NT2/D1 (cell line): Measurements from ENCODE around the gene EIF4E1B.

Experiments used
- SUZ12 ChIP-seq: IDR thresholded peaks from 2 replicates; pipeline ENCODE4 v1.6.1; 2011; ENCODE audit not compliant: insufficient read length, insufficient read depth; ENCODE audit errors: extremely low read depth
- YY1 ChIP-seq: IDR thresholded peaks from 2 replicates; pipeline ENCODE4 v1.6.1; 2011; ENCODE audit not compliant: insufficient read length, insufficient read depth
- ZNF274 ChIP-seq: IDR thresholded peaks from 2 replicates; pipeline ENCODE4 v1.6.1; 2011; ENCODE audit warnings: mild to moderate bottlenecking, low read depth, low read length

DNA sequence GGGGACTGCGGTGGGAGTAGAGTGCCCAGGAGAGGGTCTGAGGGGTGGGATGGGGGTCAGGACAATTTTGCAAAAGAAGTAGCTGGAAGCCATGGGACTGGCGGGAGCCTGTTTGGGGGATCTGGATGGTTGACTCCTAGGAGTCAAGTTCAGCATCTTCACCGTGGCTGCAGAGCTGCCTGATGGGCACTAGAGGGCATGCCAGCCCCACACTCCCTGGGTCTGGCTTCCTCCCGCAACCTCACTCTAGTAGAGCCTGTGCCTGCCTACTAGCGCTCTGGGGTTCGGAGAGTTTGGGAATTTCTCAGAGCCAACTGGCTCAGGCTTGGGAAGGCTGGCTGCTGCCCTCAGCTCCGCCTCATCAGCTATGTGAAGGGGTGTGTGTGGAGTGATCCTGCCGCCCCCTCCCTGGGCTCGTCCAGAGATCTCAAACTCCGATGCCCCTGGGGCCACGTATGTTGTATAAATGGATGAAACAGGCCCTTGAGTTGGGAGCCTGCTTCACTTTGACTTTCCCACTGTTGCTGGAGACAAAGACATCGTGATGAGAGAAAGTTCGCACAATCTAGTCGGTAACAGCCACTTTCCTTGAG lies 27.6 kb downstream of the EIF4E1B start:
- TF ChIP-seq YY1, result no peak
- no peak for TF ChIP-seq SUZ12
- TF ChIP-seq ZNF274, result no peak
